ENCODE data around the gene AARSD1.

The AARSD1 gene

DNA sequence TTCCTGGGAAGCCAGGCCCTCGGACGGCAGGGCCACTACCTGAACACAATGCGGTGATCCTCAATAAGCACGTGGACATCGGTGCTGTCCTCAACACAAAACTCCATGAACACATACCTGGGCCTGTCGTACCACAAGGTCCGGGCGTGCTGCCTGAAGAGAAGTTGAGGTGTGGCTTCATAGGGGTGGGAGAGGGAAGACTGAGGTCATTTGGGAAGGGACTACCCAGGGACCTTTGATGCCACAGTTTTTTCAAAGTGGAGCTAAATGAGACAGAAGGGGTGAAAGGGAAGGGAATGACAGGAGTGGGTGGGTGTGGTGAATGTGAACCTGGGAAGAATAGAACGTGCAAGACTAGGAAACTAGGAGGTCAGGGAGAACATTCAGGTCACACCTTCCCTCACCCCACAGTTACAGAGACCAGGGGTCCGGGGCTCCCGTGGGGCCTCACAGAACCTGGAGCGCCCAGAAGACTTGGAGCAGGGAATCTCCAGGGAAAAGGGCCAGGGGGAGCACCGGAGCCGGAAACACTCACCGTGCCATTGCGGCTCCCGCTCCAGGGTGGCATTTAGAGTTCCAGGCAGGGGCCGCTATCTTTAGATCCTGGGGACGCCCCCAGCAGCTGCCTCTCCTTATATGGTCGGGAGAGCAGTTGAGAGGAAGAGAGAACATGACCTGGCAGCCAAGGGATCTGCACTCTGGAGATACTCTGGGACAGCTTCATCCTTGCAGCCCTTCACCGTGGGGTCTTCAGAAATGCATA, 15.4 kb upstream of the AARSD1 start, which contains the start of gene PTGES3L:
PTGES3L (minus strand) TSS at position 570 of the 763 bp plus-strand sequence; CDS start at position 543, 27 bp downstream.
- no peak for TF ChIP-seq TAF1 (IDR thresholded peaks at IDR 0.05; ENCODE audit: borderline replicate concordance, insufficient read depth, low read length)

DNA sequence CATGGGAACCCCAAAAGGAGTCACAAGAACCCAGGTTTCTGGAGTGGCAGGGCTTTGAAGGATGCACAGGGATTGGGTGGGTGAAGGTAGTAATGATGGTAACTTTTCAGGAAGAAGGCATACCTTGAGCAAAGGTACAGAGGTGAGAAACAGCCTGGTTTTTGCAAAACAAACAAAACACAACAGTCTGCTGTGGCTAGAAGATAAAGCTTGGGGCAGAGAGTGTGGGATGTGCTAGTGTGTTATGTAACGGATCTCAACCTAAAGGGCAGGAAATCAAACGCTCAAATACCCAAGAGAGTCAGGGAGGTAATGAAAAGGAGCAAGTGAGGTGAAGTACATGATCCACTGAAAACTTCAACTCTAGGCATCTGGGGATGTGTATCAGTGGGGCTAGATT, 11.0 kb upstream of the AARSD1 start:
- no peak for TF ChIP-seq FOXP2 (optimal IDR thresholded peaks at IDR 0.05; ENCODE audit: borderline replicate concordance, extremely low read depth, extremely low read length, insufficient read depth)
- no peak for TF ChIP-seq SIN3A (IDR thresholded peaks at IDR 0.05; ENCODE audit: borderline replicate concordance, insufficient read depth, low read length)
- TF ChIP-seq POLR2AphosphoS5 (IDR thresholded peaks at IDR 0.05; ENCODE audit: low read depth, low read length): no peak
- TF ChIP-seq, protein P1, sequence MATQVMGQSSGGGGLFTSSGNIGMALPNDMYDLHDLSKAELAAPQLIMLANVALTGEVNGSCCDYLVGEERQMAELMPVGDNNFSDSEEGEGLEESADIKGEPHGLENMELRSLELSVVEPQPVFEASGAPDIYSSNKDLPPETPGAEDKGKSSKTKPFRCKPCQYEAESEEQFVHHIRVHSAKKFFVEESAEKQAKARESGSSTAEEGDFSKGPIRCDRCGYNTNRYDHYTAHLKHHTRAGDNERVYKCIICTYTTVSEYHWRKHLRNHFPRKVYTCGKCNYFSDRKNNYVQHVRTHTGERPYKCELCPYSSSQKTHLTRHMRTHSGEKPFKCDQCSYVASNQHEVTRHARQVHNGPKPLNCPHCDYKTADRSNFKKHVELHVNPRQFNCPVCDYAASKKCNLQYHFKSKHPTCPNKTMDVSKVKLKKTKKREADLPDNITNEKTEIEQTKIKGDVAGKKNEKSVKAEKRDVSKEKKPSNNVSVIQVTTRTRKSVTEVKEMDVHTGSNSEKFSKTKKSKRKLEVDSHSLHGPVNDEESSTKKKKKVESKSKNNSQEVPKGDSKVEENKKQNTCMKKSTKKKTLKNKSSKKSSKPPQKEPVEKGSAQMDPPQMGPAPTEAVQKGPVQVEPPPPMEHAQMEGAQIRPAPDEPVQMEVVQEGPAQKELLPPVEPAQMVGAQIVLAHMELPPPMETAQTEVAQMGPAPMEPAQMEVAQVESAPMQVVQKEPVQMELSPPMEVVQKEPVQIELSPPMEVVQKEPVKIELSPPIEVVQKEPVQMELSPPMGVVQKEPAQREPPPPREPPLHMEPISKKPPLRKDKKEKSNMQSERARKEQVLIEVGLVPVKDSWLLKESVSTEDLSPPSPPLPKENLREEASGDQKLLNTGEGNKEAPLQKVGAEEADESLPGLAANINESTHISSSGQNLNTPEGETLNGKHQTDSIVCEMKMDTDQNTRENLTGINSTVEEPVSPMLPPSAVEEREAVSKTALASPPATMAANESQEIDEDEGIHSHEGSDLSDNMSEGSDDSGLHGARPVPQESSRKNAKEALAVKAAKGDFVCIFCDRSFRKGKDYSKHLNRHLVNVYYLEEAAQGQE (IDR thresholded peaks at IDR 0.05; ENCODE audit: insufficient read depth in 1 of 2, low read depth in 2 of 2, low read length in 2 of 2): no peak
- TF ChIP-seq TAF1 (IDR thresholded peaks at IDR 0.05; ENCODE audit: borderline replicate concordance, insufficient read depth, low read length): no peak

DNA sequence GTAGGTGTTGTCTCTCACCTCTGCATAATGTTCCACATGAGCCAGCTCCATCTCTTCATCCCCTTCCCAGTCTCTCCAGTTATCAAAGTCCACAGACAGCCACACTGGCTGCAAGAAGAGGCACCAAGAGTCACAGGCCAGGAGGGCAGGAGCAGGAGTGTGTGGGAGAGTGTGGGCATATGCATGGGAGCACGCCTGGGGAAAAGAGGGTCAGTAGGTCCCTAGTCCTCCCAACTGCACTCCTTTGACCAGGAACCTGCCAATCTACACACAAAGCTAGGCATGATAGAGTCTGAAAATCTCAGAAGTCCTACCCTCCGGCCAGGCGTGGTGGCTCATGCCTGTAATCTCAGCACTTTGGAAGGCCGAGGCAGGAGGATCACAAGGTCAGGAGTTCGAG, 7.3 kb upstream of the AARSD1 start:
- TF ChIP-seq FOXP2 (optimal IDR thresholded peaks at IDR 0.05; ENCODE audit: borderline replicate concordance, extremely low read depth, extremely low read length, insufficient read depth) (no peak), TAF1 (IDR thresholded peaks at IDR 0.05; ENCODE audit: borderline replicate concordance, insufficient read depth, low read length) (no peak), POLR2AphosphoS5 (IDR thresholded peaks at IDR 0.05; ENCODE audit: low read depth, low read length) (no peak), SIN3A (IDR thresholded peaks at IDR 0.05; ENCODE audit: borderline replicate concordance, insufficient read depth, low read length) (no peak)
- TF ChIP-seq, protein P1 (IDR thresholded peaks at IDR 0.05; ENCODE audit: insufficient read depth in 1 of 2, low read depth in 2 of 2, low read length in 2 of 2): no peak

DNA sequence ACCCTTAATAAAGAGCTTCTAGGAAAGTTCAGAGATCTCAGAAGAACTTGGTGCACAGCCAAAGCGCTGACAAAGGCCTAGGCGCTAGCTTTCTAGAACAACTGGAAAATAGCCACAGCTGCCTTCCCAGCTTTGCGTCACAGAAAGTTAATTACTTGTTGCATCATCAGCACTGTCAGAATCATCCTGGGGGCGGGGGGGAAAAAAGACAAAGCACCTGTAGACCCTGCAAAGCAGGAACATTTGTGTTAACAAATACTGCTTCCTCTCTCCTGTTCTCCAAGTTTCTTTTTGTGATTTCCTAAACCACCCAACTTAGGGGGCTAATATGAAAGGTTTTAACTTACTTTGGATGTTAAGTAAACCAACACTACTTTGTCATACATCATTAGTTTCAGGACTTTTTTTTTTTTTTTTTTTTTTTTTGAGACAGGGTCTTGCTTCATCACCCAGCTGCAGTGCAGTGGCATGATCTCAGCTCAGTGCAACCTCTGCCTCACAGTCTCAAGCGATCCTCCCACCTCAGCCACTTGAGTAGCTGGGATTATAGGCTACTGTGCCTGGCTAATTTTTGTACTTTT, 4.8 kb upstream of the AARSD1 start:
- TF ChIP-seq FOXP2 (optimal IDR thresholded peaks at IDR 0.05; ENCODE audit: borderline replicate concordance, extremely low read depth, extremely low read length, insufficient read depth): no peak
- TF ChIP-seq TAF1 (IDR thresholded peaks at IDR 0.05; ENCODE audit: borderline replicate concordance, insufficient read depth, low read length): no peak
- TF ChIP-seq, protein P1 (IDR thresholded peaks at IDR 0.05; ENCODE audit: insufficient read depth in 1 of 2, low read depth in 2 of 2, low read length in 2 of 2): no peak
- TF ChIP-seq POLR2AphosphoS5 (IDR thresholded peaks at IDR 0.05; ENCODE audit: low read depth, low read length): no peak
- no peak for TF ChIP-seq SIN3A (IDR thresholded peaks at IDR 0.05; ENCODE audit: borderline replicate concordance, insufficient read depth, low read length)

DNA sequence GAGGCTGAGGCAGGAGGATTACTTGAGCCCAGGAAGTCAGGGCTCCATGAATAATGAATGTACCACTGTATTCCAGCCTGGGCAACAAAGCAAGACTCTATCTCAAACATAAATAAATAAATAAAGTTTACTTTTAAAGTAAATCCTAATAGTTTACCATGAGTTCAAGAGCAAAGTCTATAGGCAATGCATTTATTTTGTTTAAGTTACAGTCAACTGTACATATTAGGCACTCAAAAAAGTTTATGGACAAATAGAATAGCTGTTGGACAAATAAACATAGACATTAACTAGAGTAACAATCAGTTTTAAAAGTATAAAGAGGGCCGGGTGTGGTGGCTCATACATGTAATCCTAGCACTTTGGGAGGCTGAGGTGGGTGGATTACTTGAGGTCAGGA, 3.7 kb upstream of the AARSD1 start:
- TF ChIP-seq SIN3A (IDR thresholded peaks at IDR 0.05; ENCODE audit: borderline replicate concordance, insufficient read depth, low read length): no peak
- TF ChIP-seq TAF1 (IDR thresholded peaks at IDR 0.05; ENCODE audit: borderline replicate concordance, insufficient read depth, low read length): no peak
- no peak for TF ChIP-seq POLR2AphosphoS5 (IDR thresholded peaks at IDR 0.05; ENCODE audit: low read depth, low read length)
- TF ChIP-seq FOXP2 (optimal IDR thresholded peaks at IDR 0.05; ENCODE audit: borderline replicate concordance, extremely low read depth, extremely low read length, insufficient read depth): no peak
- TF ChIP-seq, protein P1 (IDR thresholded peaks at IDR 0.05; ENCODE audit: insufficient read depth in 1 of 2, low read depth in 2 of 2, low read length in 2 of 2): no peak
